Measurements from ENCODE around the gene TMC3. TPM values are rescaled to one million over a fixed set of nuclear protein-coding genes. Genes with fewer than 3 reads are reported as not detected.

The TMC3 gene
- polyA plus RNA-seq, 1 of the 3 experiments (the other 2 are of a cell fraction), result not detected

- Histone ChIP-seq H3K36me3 (replicated peaks in 1 of 2; ENCODE audit: control insufficient read depth in 1 of 2, insufficient read depth in 2 of 2, low read length in 1 of 2) (no peaks in the 10 kb centered on the region), H3K79me2 (ENCODE audit: insufficient read depth) (no peaks in the 10 kb centered on the region), H3K27ac (ENCODE audit: low read depth in 2 of 2, low read length in 1 of 2) (peak overlapping the region in 1 of 2 experiments; percentile 80; a peak in 1 of 4 replicates), H3K9ac (no peak overlapping the region), H3K27me3 (ENCODE audit: insufficient read depth) (no peaks in the 10 kb centered on the region), H2AFZ (ENCODE audit: low read depth) (no peak overlapping the region), H3K4me2 (peak overlapping the region; percentile 44; the same call in 1 of the 2 replicates), H3F3A (replicated peaks; ENCODE audit: insufficient read depth) (peaks cover 9% of the 10 kb centered on the region), H3K9me3 (no peaks in the 10 kb centered on the region), H4K20me1 (ENCODE audit: insufficient read depth) (no peaks in the 10 kb centered on the region), H3K4me1 (ENCODE audit: control insufficient read depth in 1 of 2, insufficient read depth in 2 of 2, low read depth in 1 of 2, low read length in 1 of 2) (peaks cover 0 to 14% of the 10 kb centered on the region in 2 experiments; a peak in 1 of 4 replicates), H3K9me2 (no peaks in the 10 kb centered on the region), H3K4me3 (ENCODE audit: low read depth in 2 of 2, low read length in 1 of 2) (no peak overlapping the region)
- ChIA-PET POLR2A (no interaction called here), CTCF (interaction anchor here (1.2 kb wide), 1 partner anchor 10 kb away, joined by 4 read pairs; no protein-coding TSS in a partner anchor)
- 92% methylated on average over 9 of the region's 10 CpGs for WGBS (ENCODE audit: low lambda C conversion rate)
- TF ChIP-seq ZBTB33 (IDR thresholded peaks at IDR 0.05; ENCODE audit: borderline replicate concordance, low read depth), result no peak
- no peak for TF ChIP-seq TCF12 (IDR thresholded peaks at IDR 0.05)
- no peak for TF ChIP-seq IRF3 (IDR thresholded peaks at IDR 0.05; ENCODE audit: low read depth, low read length)
- TF ChIP-seq, protein P1, sequence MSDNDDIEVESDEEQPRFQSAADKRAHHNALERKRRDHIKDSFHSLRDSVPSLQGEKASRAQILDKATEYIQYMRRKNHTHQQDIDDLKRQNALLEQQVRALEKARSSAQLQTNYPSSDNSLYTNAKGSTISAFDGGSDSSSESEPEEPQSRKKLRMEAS (IDR thresholded peaks at IDR 0.05; ENCODE audit: low read depth), result no peak
- no peak for TF ChIP-seq SMC3 (IDR thresholded peaks at IDR 0.05; ENCODE audit: low read depth, low read length)
- DNase-seq, result no peak
Measured at GRCh38 chr15:81311752-81312464, 62.1 kb downstream of the TMC3 start.

GRCh38 chr15:81310480-81310879 lies 63.5 kb downstream of the TMC3 start:
- Histone ChIP-seq H3K9me3 (no peaks in the 10 kb centered on the region), H3K27ac (ENCODE audit: low read depth in 2 of 2, low read length in 1 of 2) (no peak overlapping the region), H3K79me2 (ENCODE audit: insufficient read depth) (no peaks in the 10 kb centered on the region), H3K9me2 (no peaks in the 10 kb centered on the region), H3K4me2 (no peak overlapping the region), H3F3A (replicated peaks; ENCODE audit: insufficient read depth) (peaks cover 9% of the 10 kb centered on the region), H2AFZ (ENCODE audit: low read depth) (no peak overlapping the region), H3K36me3 (replicated peaks in 1 of 2; ENCODE audit: control insufficient read depth in 1 of 2, insufficient read depth in 2 of 2, low read length in 1 of 2) (no peaks in the 10 kb centered on the region), H3K4me3 (ENCODE audit: low read depth in 2 of 2, low read length in 1 of 2) (no peak overlapping the region), H3K27me3 (ENCODE audit: insufficient read depth) (no peaks in the 10 kb centered on the region), H4K20me1 (ENCODE audit: insufficient read depth) (no peaks in the 10 kb centered on the region), H3K9ac (no peak overlapping the region), H3K4me1 (ENCODE audit: control insufficient read depth in 1 of 2, insufficient read depth in 2 of 2, low read depth in 1 of 2, low read length in 1 of 2) (peaks cover 0 to 14% of the 10 kb centered on the region in 2 experiments; a peak in 1 of 4 replicates)
- ChIA-PET POLR2A (no interaction called here), CTCF (interaction anchor here (1.4 kb wide), 1 partner anchor 36 kb away, joined by 7 read pairs; no protein-coding TSS in a partner anchor)
- WGBS (ENCODE audit: low lambda C conversion rate), result 85% methylated on average over 5 of the region's 5 CpGs
- DNase-seq, result no peak
- TF ChIP-seq FOSL2 (IDR thresholded peaks at IDR 0.05; ENCODE audit: borderline replicate concordance, low read depth), result no peak
- no peak for TF ChIP-seq TAF1 (IDR thresholded peaks at IDR 0.05; ENCODE audit: borderline replicate concordance, low read depth, low read length)
- no peak for TF ChIP-seq POLR2AphosphoS5 (IDR thresholded peaks at IDR 0.05; ENCODE audit: low read depth, low read length)
- TF ChIP-seq IRF3 (IDR thresholded peaks at IDR 0.05; ENCODE audit: low read depth, low read length), result no peak
- no peak for TF ChIP-seq MXI1 (IDR thresholded peaks at IDR 0.05; ENCODE audit: low read depth, low read length)
- no peak for TF ChIP-seq SIN3A (IDR thresholded peaks at IDR 0.05; ENCODE audit: borderline replicate concordance, low read depth, low read length)
- TF ChIP-seq RCOR1 (IDR thresholded peaks at IDR 0.05; ENCODE audit: low read length), result no peak
- TF ChIP-seq EP300 (IDR thresholded peaks at IDR 0.05; ENCODE audit: borderline replicate concordance in 1 of 2, low read depth in 1 of 2, low read length in 1 of 2), result no peak
- TF ChIP-seq EZH2phosphoT487 (IDR thresholded peaks at IDR 0.05; ENCODE audit: borderline replicate concordance, low read depth), result no peak
- no peak for TF ChIP-seq ZBTB33 (IDR thresholded peaks at IDR 0.05; ENCODE audit: borderline replicate concordance, low read depth)
